SK-N-SH (cell line): ENCODE data around the gene CLCN3. TPM values are rescaled to one million over a fixed set of nuclear protein-coding genes. Genes with fewer than 3 reads are reported as not detected.

Source experiments
- CTCF ChIA-PET: fragments of 300-600, 350-600 bp; formaldehyde crosslinking; extraction: SDS; loops from one replicate; lab custom pipeline; 2021; lab: Yijun Ruan, JAX
- POLR2A ChIA-PET: fragments of 350-600 bp; sonication (Branson Sonifier 250); formaldehyde crosslinking; extraction: SDS; loops from one replicate; lab custom pipeline; 2020; ENCODE audit warnings: antibody characterized with exemption, inconsistent platforms; lab: Yijun Ruan, JAX
- DNase-seq: peaks from one replicate; pipeline ENCODE4 v3.0.0; 2012
- H2AFZ ChIP-seq: fragments of 200-600 bp; sonication (generic); 2 replicates; pipeline ENCODE4 v1.8.1; 2016; ENCODE audit warnings: antibody characterized with exemption, mild to moderate bottlenecking, low read depth
- H3F3A ChIP-seq: fragments of 200-600 bp; sonication (generic); replicated peaks from 2 replicates; pipeline ENCODE3; 2016; ENCODE audit warnings: antibody characterized with exemption, mild to moderate bottlenecking; ENCODE audit not compliant: insufficient read depth
- H3K27ac ChIP-seq, 2 experiments: fragments of 200-500 bp in 1 of 2; fragments of 200-600 bp in 1 of 2; sonication (Bioruptor generic) in 1 of 2; sonication (generic), shearing (Covaris generic) in 1 of 2; 2 replicates each; pipeline versions ENCODE4 v1.5.1 to v1.6.1; 2014 to 2016; ENCODE audit warnings: low read depth in 2 of 2, inconsistent platforms in 1 of 2, low read length in 1 of 2, mild to moderate bottlenecking in 1 of 2, mixed read lengths in 1 of 2
- H3K27me3 ChIP-seq: fragments of 200-600 bp; sonication (generic), shearing (Covaris generic); 2 replicates; pipeline ENCODE4 v1.6.1; 2016; ENCODE audit warnings: mixed run types; ENCODE audit not compliant: insufficient read depth
- H3K36me3 ChIP-seq, 2 experiments: fragments of 200-500 bp in 1 of 2; fragments of 200-600 bp in 1 of 2; sonication (Bioruptor generic) in 1 of 2; sonication (generic) in 1 of 2; replicated peaks in 1 of 2; 2 replicates each; pipeline versions ENCODE3 to v1.5.1; 2014 to 2016; ENCODE audit warnings: low read length in 1 of 2, mild to moderate bottlenecking in 1 of 2; ENCODE audit not compliant: insufficient read depth in 2 of 2, control insufficient read depth in 1 of 2
- H3K4me1 ChIP-seq, 2 experiments: fragments of 200-500 bp in 1 of 2; fragments of 200-600 bp in 1 of 2; sonication (Bioruptor generic) in 1 of 2; sonication (generic), shearing (Covaris generic) in 1 of 2; 2 replicates each; pipeline versions ENCODE4 v1.5.1 to v1.6.1; 2014 to 2016; ENCODE audit warnings: low read depth in 1 of 2, low read length in 1 of 2, mixed run types in 1 of 2; ENCODE audit not compliant: insufficient read depth in 2 of 2, control insufficient read depth in 1 of 2
- H3K4me2 ChIP-seq: fragments of 200-600 bp; sonication (generic), shearing (Covaris generic); 2 replicates; pipeline ENCODE4 v1.6.1; 2017; ENCODE audit warnings: mixed run types
- H3K4me3 ChIP-seq, 2 experiments: fragments of 200-500 bp in 1 of 2; fragments of 200-600 bp in 1 of 2; sonication (Bioruptor generic) in 1 of 2; sonication (generic), shearing (Covaris generic) in 1 of 2; 2 replicates each; pipeline versions ENCODE4 v1.5.1 to v1.8.1; 2014 to 2016; ENCODE audit warnings: low read depth in 2 of 2, inconsistent platforms in 1 of 2, low read length in 1 of 2, mild to moderate bottlenecking in 1 of 2, mixed read lengths in 1 of 2, moderate library complexity in 1 of 2
- H3K79me2 ChIP-seq: fragments of 200-600 bp; sonication (generic); 2 replicates; pipeline ENCODE4 v1.8.1; 2017; ENCODE audit warnings: mild to moderate bottlenecking; ENCODE audit not compliant: insufficient read depth
- H3K9ac ChIP-seq: fragments of 200-600 bp; sonication (generic); 2 replicates; pipeline ENCODE4 v1.6.1; 2017; ENCODE audit warnings: mixed run types
- H3K9me2 ChIP-seq: fragments of 200-600 bp; sonication (generic); 2 replicates; pipeline ENCODE4 v1.6.1; 2017; ENCODE audit warnings: mixed run types
- H3K9me3 ChIP-seq: fragments of 200-600 bp; sonication (generic); 2 replicates; pipeline ENCODE4 v1.6.1; 2017; ENCODE audit warnings: mixed run types, mild to moderate bottlenecking, moderate library complexity
- H4K20me1 ChIP-seq: fragments of 200-600 bp; sonication (generic); 2 replicates; pipeline ENCODE4 v1.6.1; 2017; ENCODE audit warnings: mild to moderate bottlenecking, mixed run types; ENCODE audit not compliant: insufficient read depth
- CTCF ChIP-seq: fragments of 200-600 bp; sonication (generic); IDR thresholded peaks from 2 replicates; pipeline ENCODE4 v1.6.1; 2017; ENCODE audit warnings: antibody characterized with exemption, mild to moderate bottlenecking, moderate library complexity
- ELF1 ChIP-seq: IDR thresholded peaks from 2 replicates; pipeline ENCODE4 v1.4.0; 2012
- EP300 ChIP-seq, 2 experiments: IDR thresholded peaks; 2 replicates each; pipeline versions ENCODE4 v1.4.0 to v1.6.1; 2012; ENCODE audit warnings: borderline replicate concordance in 1 of 2, low read depth in 1 of 2, low read length in 1 of 2
- FOSL2 ChIP-seq: IDR thresholded peaks from 2 replicates; pipeline ENCODE4 v1.4.0; 2012; ENCODE audit warnings: low read depth, mild to moderate bottlenecking, moderate library complexity, borderline replicate concordance
- GABPA ChIP-seq: IDR thresholded peaks from 2 replicates; pipeline ENCODE4 v1.4.0; 2012; ENCODE audit warnings: low read depth, mild to moderate bottlenecking
- GATA2 ChIP-seq: sonication (generic); formaldehyde crosslinking; IDR thresholded peaks from 2 replicates; pipeline ENCODE4 v1.5.0; 2020; ENCODE audit warnings: mild to moderate bottlenecking, missing genetic modification reagents
- JUND ChIP-seq: IDR thresholded peaks from 2 replicates; pipeline ENCODE4 v1.4.0; 2012
- MAX ChIP-seq: IDR thresholded peaks from 2 replicates; pipeline ENCODE4 v1.4.0; 2012; ENCODE audit warnings: low read depth
- MEF2A ChIP-seq: IDR thresholded peaks from 2 replicates; pipeline ENCODE4 v1.4.0; 2012; ENCODE audit warnings: low read depth, borderline replicate concordance
- PBX3 ChIP-seq: IDR thresholded peaks from 2 replicates; pipeline ENCODE4; 2012
- RAD21 ChIP-seq: IDR thresholded peaks from 2 replicates; pipeline ENCODE4 v1.6.1; 2012; ENCODE audit warnings: mild to moderate bottlenecking, low read length
- SMC3 ChIP-seq: IDR thresholded peaks from 2 replicates; pipeline ENCODE4 v1.6.1; 2012; ENCODE audit warnings: low read depth, low read length, improper control_type of control experiment
- TAF1 ChIP-seq: IDR thresholded peaks from 2 replicates; pipeline ENCODE4 v1.6.1; 2012; ENCODE audit warnings: low read depth, mild to moderate bottlenecking, low read length, moderate library complexity, borderline replicate concordance
- TEAD4 ChIP-seq: IDR thresholded peaks from 2 replicates; pipeline ENCODE4 v1.4.0; 2012; ENCODE audit warnings: mild to moderate bottlenecking, borderline replicate concordance; ENCODE audit not compliant: insufficient read depth
- USF2 ChIP-seq: fragments of 150-350 bp; IDR thresholded peaks from 2 replicates; pipeline ENCODE4 v1.6.1; 2017; ENCODE audit warnings: antibody characterized with exemption, low read length, low read depth, borderline replicate concordance
- YY1 ChIP-seq: IDR thresholded peaks from 2 replicates; pipeline ENCODE4 v1.4.0; 2012; ENCODE audit warnings: low read depth, mild to moderate bottlenecking
- ZBTB33 ChIP-seq: IDR thresholded peaks from 2 replicates; pipeline ENCODE4 v1.4.0; 2012; ENCODE audit warnings: low read depth, borderline replicate concordance
- WGBS: methylation state at CpG from one replicate; pipeline ENCODE4 v1.1.6; 2017; ENCODE audit warnings: low lambda C conversion rate; 5-methylcytosine and 5-hydroxymethylcytosine counted together
- polyA plus RNA-seq, 3 experiments: library from polyadenylated mRNA; depleted of rRNA; stranded (reverse); fragments of >200 nt; gene quantifications; 2 replicates each; pipeline ENCODE4 v1.2.3, GENCODE V29; 2012

Gene CLCN3
- polyA plus RNA-seq, 1 of the 3 experiments (the other 2 are of a cell fraction) = 11.8 TPM

- WGBS = 94% methylated on average over 9 of the region's 9 CpGs
- H3K4me3 ChIP-seq = no peak overlapping the region
- H3K27ac ChIP-seq = no peak overlapping the region
- ChIA-PET CTCF (interaction anchor here (0.6 to 2.4 kb wide), 14 partner anchors 8 to 325 kb away, joined by 3 to 20 read pairs (median 3); partner anchors contain the start of genes CLCN3 and NEK1), POLR2A (no interaction called here)
- peak; percentile 34 for DNase-seq
- no peak overlapping the region for H3K4me2 ChIP-seq
- no peak overlapping the region for H3K9ac ChIP-seq
- H3K9me3 ChIP-seq = no peaks in the 10 kb centered on the region
- H3K79me2 ChIP-seq = no peaks in the 10 kb centered on the region
- H3K9me2 ChIP-seq = no peaks in the 10 kb centered on the region
- H4K20me1 ChIP-seq = no peaks in the 10 kb centered on the region
- no peak overlapping the region for H2AFZ ChIP-seq
- TF ChIP-seq GATA2 (CRISPR knock-in tag) (no peak), USF2 (no peak), CTCF (peak; percentile 52), JUND (no peak), MEF2A (no peak), EP300 (IDR thresholded peaks at IDR 0.05; ENCODE audit: borderline replicate concordance in 1 of 2, low read depth in 1 of 2, low read length in 1 of 2) (no peak), YY1 (no peak), TEAD4 (no peak), FOSL2 (no peak), MAX (no peak), GABPA (no peak), RAD21 (peak; percentile 70), SMC3 (peak; percentile 25; the same call in 1 of the 2 replicates), ZBTB33 (no peak), PBX3 (peak; percentile 27; the same call in 1 of the 2 replicates), TAF1 (no peak), ELF1 (no peak)
- 0 out of 4 replicates have a peak, but pooled peaks cover 0 to 5% of the 10 kb centered on the region in 2 experiments for H3K4me1 ChIP-seq
- H3K27me3 ChIP-seq = no peaks in the 10 kb centered on the region
- peaks cover 4% of the 10 kb centered on the region for H3F3A ChIP-seq
- peaks cover 19 to 32% of the 10 kb centered on the region in 2 experiments for H3K36me3 ChIP-seq
These were observed 103.0 kb downstream of the CLCN3 start for GRCh38 chr4:169723207-169723965.
